HepG2 (cell line): Measurements from ENCODE around the gene NR5A2. TPM values are rescaled to one million over a fixed set of nuclear protein-coding genes. Genes with fewer than 3 reads are reported as not detected.

Experiments
- ATAC-seq: fragments of 200-7000 bp; cut with Tn5 transposase; 3 replicates; pipeline ENCODE4 v1.9.1; 2020; ENCODE audit warnings: mild to moderate bottlenecking, moderate library complexity
- BruUV-seq: library from RNA; stranded (reverse); fragments of 400-500 nt; replicated peaks from 2 replicates; lab custom pipeline; 2021; lab: Mats Ljungman, UMichigan
- CTCF ChIA-PET: fragments of 300-600 bp; formaldehyde crosslinking; extraction: SDS; loops from one replicate; lab custom pipeline; 2021; ENCODE audit warnings: low total read pairs, inconsistent platforms, low intra/inter-chr PET ratio; lab: Yijun Ruan, JAX
- POLR2A ChIA-PET: fragments of 350-600 bp; sonication (Branson Sonifier 250); formaldehyde crosslinking; loops from one replicate; lab custom pipeline; 2020; ENCODE audit warnings: antibody characterized with exemption, inconsistent platforms; lab: Yijun Ruan, JAX
- DNase-seq: peaks from one replicate; pipeline ENCODE4 v3.0.0-alpha.2; 2015; ENCODE audit warnings: low spot score
- FAIRE-seq: peaks from 3 replicates; lab custom pipeline; 2011; peaks lifted over from hg19 to GRCh38; lab: Jason Lieb, UNC
- H2AFZ ChIP-seq: one replicate; pipeline ENCODE4 v1.6.1; 2011; ENCODE audit warnings: low read length, inconsistent platforms
- H3K27ac ChIP-seq: fragments of 300-600 bp; 3 replicates; pipeline ENCODE4 v1.8.0; 2011; ENCODE audit warnings: mixed run types, mild to moderate bottlenecking, mixed read lengths, low read length, inconsistent platforms; ENCODE audit not compliant: insufficient read depth; ENCODE audit errors: extremely low read length
- H3K27me3 ChIP-seq, 2 experiments: fragments of 200-600 bp in 1 of 2; 2 replicates in 1 of 2; 3 replicates in 1 of 2; pipeline versions ENCODE4 v1.6.0 to v1.8.0; 2011; ENCODE audit warnings: low read length in 2 of 2, mild to moderate bottlenecking in 2 of 2, moderate library complexity in 2 of 2, inconsistent platforms in 1 of 2; ENCODE audit not compliant: insufficient read depth in 2 of 2, control insufficient read depth in 1 of 2
- H3K36me3 ChIP-seq, 2 experiments: fragments of 200-600 bp in 1 of 2; replicated peaks in 1 of 2; 2 replicates in 1 of 2; 3 replicates in 1 of 2; pipeline versions ENCODE4 v1.5.1 to v1.8.0; 2011; ENCODE audit warnings: low read length in 2 of 2, inconsistent platforms in 1 of 2; ENCODE audit not compliant: insufficient read depth in 2 of 2, control insufficient read depth in 1 of 2
- H3K4me1 ChIP-seq: 2 replicates; pipeline ENCODE4 v1.5.1; 2012; ENCODE audit warnings: low read length, inconsistent platforms; ENCODE audit not compliant: insufficient read depth
- H3K4me2 ChIP-seq: 2 replicates; pipeline ENCODE4 v1.6.0; 2011; ENCODE audit warnings: low read depth, low read length, inconsistent platforms
- H3K4me3 ChIP-seq, 3 experiments: fragments of 200-600 bp in 1 of 3; sonication (generic), shearing (Covaris generic) in 1 of 3; replicated peaks in 1 of 3; 2 replicates each; pipeline ENCODE4 v1.5.1; 2011 to 2016; ENCODE audit warnings: low read length in 3 of 3, inconsistent platforms in 2 of 3, low read depth in 2 of 3, mild to moderate bottlenecking in 2 of 3, control low read depth in 1 of 3, mixed read lengths in 1 of 3; ENCODE audit not compliant: insufficient read depth in 1 of 3
- H3K79me2 ChIP-seq: one replicate; pipeline ENCODE4 v1.6.1; 2011; ENCODE audit warnings: low read length, inconsistent platforms; ENCODE audit not compliant: insufficient read depth
- H3K9ac ChIP-seq: 2 replicates; pipeline ENCODE4 v1.6.0; 2011; ENCODE audit warnings: mild to moderate bottlenecking, low read depth, low read length, inconsistent platforms; ENCODE audit not compliant: insufficient read depth
- H3K9me3 ChIP-seq: 2 replicates; pipeline ENCODE4 v1.5.1; 2012; ENCODE audit warnings: mild to moderate bottlenecking, low read length
- H4K20me1 ChIP-seq: 2 replicates; pipeline ENCODE4 v1.6.0; 2011; ENCODE audit warnings: inconsistent platforms, mild to moderate bottlenecking, low read length, moderate library complexity; ENCODE audit not compliant: insufficient read depth
- AKAP8 ChIP-seq: sonication (generic); formaldehyde crosslinking; IDR thresholded peaks from 2 replicates; pipeline ENCODE4 v1.5.1; 2020; ENCODE audit warnings: mild to moderate bottlenecking, missing genetic modification reagents
- ELK4 ChIP-seq: sonication (generic); formaldehyde crosslinking; IDR thresholded peaks from 2 replicates; pipeline ENCODE4 v1.9.0; 2021; ENCODE audit warnings: missing genetic modification reagents, borderline replicate concordance
- HES4 ChIP-seq: sonication (generic); formaldehyde crosslinking; IDR thresholded peaks from 2 replicates; pipeline ENCODE4 v1.9.0; 2021; ENCODE audit warnings: mild to moderate bottlenecking, missing genetic modification reagents, borderline replicate concordance
- HNRNPUL1 ChIP-seq: fragments of 200-400 bp; formaldehyde crosslinking; IDR thresholded peaks from 2 replicates; pipeline ENCODE4 v1.6.1; 2017; ENCODE audit warnings: low read depth, mild to moderate bottlenecking, low read length, moderate library complexity
- KAT8 ChIP-seq: IDR thresholded peaks from 2 replicates; pipeline ENCODE4 v1.6.1; 2016; ENCODE audit warnings: missing genetic modification reagents, missing compliant biosample characterization
- PHF20 ChIP-seq: sonication (generic); formaldehyde crosslinking; IDR thresholded peaks from 2 replicates; pipeline ENCODE4 v1.5.0; 2020; ENCODE audit warnings: mild to moderate bottlenecking, missing genetic modification reagents
- SP1 ChIP-seq, 2 experiments: fragments of 450-650 bp in 1 of 2; sonication (generic) in 1 of 2; formaldehyde crosslinking in 1 of 2; IDR thresholded peaks; 2 replicates each; pipeline versions ENCODE4 v1.4.0 to v1.6.1; 2016 to 2020; ENCODE audit warnings: missing genetic modification reagents in 1 of 2
- SUZ12 ChIP-seq: fragments of 150-350 bp; IDR thresholded peaks from 2 replicates; pipeline ENCODE4 v1.6.1; 2014; ENCODE audit warnings: low read depth, low read length
- THAP7 ChIP-seq: sonication (generic); formaldehyde crosslinking; IDR thresholded peaks from 2 replicates; pipeline ENCODE4 v1.8.1; 2023; ENCODE audit warnings: mild to moderate bottlenecking, missing genetic modification reagents
- ZBTB1 ChIP-seq: sonication (generic); formaldehyde crosslinking; IDR thresholded peaks from 2 replicates; pipeline ENCODE4 v1.4.0; 2020; ENCODE audit warnings: missing genetic modification reagents, borderline replicate concordance
- ZBTB39 ChIP-seq: sonication (generic); formaldehyde crosslinking; IDR thresholded peaks from 2 replicates; pipeline ENCODE4 v1.5.0; 2020; ENCODE audit warnings: missing genetic modification reagents
- ZNF33A ChIP-seq: sonication (generic); formaldehyde crosslinking; IDR thresholded peaks from 2 replicates; pipeline ENCODE4 v1.5.1; 2020; ENCODE audit warnings: missing genetic modification reagents, mild to moderate bottlenecking, moderate library complexity, borderline replicate concordance
- ZNF550 ChIP-seq: sonication (generic); formaldehyde crosslinking; IDR thresholded peaks from 2 replicates; pipeline ENCODE4 v1.4.0; 2020; ENCODE audit warnings: mild to moderate bottlenecking, missing genetic modification reagents, borderline replicate concordance
- ZNF564 ChIP-seq: sonication (generic); formaldehyde crosslinking; IDR thresholded peaks from 2 replicates; pipeline ENCODE4 v1.8.1; 2023; ENCODE audit warnings: mild to moderate bottlenecking, missing genetic modification reagents
- WGBS: methylation state at CpG from one replicate; pipeline ENCODE4 v1.1.6; 2017; ENCODE audit warnings: low lambda C conversion rate; 5-methylcytosine and 5-hydroxymethylcytosine counted together
- in situ Hi-C: cut with HindIII; loops from 2 replicates; pipeline ENCODE4 v1.10.0; 2017; ENCODE audit warnings: low pct_unique_long_range_greater_than_20kb; ENCODE audit not compliant: extremely low pct_ligation_motif_present
- intact Hi-C: fragments of 100-400 bp; cut with micrococcal nuclease; formaldehyde crosslinking; loops from one replicate; pipeline ENCODE4 v1.10.0; 2022; ENCODE audit not compliant: unreplicated experiment
- polyA plus RNA-seq, 8 experiments: library from polyadenylated mRNA; depleted of rRNA in 3 of 8; stranded (reverse) in 7 of 8; unstranded in 1 of 8; fragments of >200 nt; fragmentation: Illumina TruSeq in 4 of 8; extraction: Trizol in 4 of 8; gene quantifications; 2 replicates each; pipeline versions ENCODE4 v1.2.1 to v1.2.3, GENCODE V29; 2011 to 2016; ENCODE audit warnings: low read depth in 4 of 8, missing spikeins in 1 of 8, mixed read lengths in 1 of 8; ENCODE audit not compliant: insufficient read depth in 1 of 8
- total RNA-seq, 5 experiments: library from RNA; depleted of rRNA; stranded (reverse); fragments of >200 nt; fragmentation: Illumina TruSeq; extraction: Trizol; gene quantifications; 2 replicates each; pipeline ENCODE4 v1.2.3, GENCODE V29; 2016; ENCODE audit warnings: low read depth in 1 of 5

The NR5A2 gene
- total and polyA plus RNA-seq, 2 of the 13 experiments (the other 11 are each of a cell fraction or from before 2014, with no cell fraction given): 0.24 to 2.8 TPM

- no peaks in the 10 kb centered on the region for H3K36me3 ChIP-seq
- H4K20me1 ChIP-seq: no peaks in the 10 kb centered on the region
- ATAC-seq (no peak), DNase-seq (no peak), FAIRE-seq (no peak)
- H3K79me2 ChIP-seq: no peaks in the 10 kb centered on the region
- peaks cover 2% of the 10 kb centered on the region; the same call in 1 of the 2 replicates for H3K4me1 ChIP-seq
- H2AFZ ChIP-seq: no peak overlapping the region
- intact Hi-C loops: loop anchor here (10.0 kb wide), 1 partner anchor 93 kb away; no protein-coding TSS in a partner anchor
- H3K4me3 ChIP-seq: no peak overlapping the region
- no peak overlapping the region for H3K4me2 ChIP-seq
- no peaks in the 10 kb centered on the region for H3K9me3 ChIP-seq
- TF ChIP-seq SP1 (IDR thresholded peaks at IDR 0.05): no peak
- no peak for TF ChIP-seq SP1 (CRISPR knock-in tag; IDR thresholded peaks at IDR 0.05)
- TF ChIP-seq ZBTB1 (CRISPR knock-in tag): no peak
- TF ChIP-seq, all 625 proteins: peak for 0
- H3K9ac ChIP-seq: no peak overlapping the region
- H3K27me3 ChIP-seq: peaks cover 0 to 8% of the 10 kb centered on the region in 2 experiments; a peak in 2 of 5 replicates
- POLR2A ChIA-PET: no interaction called here
- in situ Hi-C loops: no loop called here
- CTCF ChIA-PET: no interaction called here
- WGBS: 77% methylated on average over 5 of the region's 5 CpGs
- no peak overlapping the region for H3K27ac ChIP-seq
- no TSS peak for BruUV-seq
Observed at GRCh38 chr1:200048244-200048643, 20.7 kb downstream of the NR5A2 start.

- 54% methylated on average over 7 of the region's 7 CpGs for WGBS
- CTCF ChIA-PET: no interaction called here
Observed at GRCh38 chr1:200049810-200050209, 22.3 kb downstream of the NR5A2 start.

More at GRCh38 chr1:200049810-200050209, 22.3 kb downstream of the NR5A2 start:
- no peak for DNase-seq
- no peak overlapping the region for H3K4me3 ChIP-seq
- H4K20me1 ChIP-seq: no peaks in the 10 kb centered on the region
- H3K79me2 ChIP-seq: no peaks in the 10 kb centered on the region
- FAIRE-seq: no peak
- intact Hi-C loops: loop anchor here (10.0 kb wide), 1 partner anchor 95 kb away; no protein-coding TSS in a partner anchor
- POLR2A ChIA-PET: no interaction called here
- no TSS peak for BruUV-seq
- H3K27me3 ChIP-seq: no peaks in the 10 kb centered on the region
- H3K9me3 ChIP-seq: no peaks in the 10 kb centered on the region
- no peaks in the 10 kb centered on the region for H3K4me1 ChIP-seq
- H2AFZ ChIP-seq: no peak overlapping the region
- no peak overlapping the region for H3K27ac ChIP-seq
- in situ Hi-C loops: no loop called here
- H3K36me3 ChIP-seq: no peaks in the 10 kb centered on the region
- H3K4me2 ChIP-seq: no peak overlapping the region
- ATAC-seq: no peak
- no peak overlapping the region for H3K9ac ChIP-seq
- no peak for TF ChIP-seq AKAP8 (CRISPR knock-in tag)
- TF ChIP-seq SUZ12: no peak
- no peak for TF ChIP-seq ZBTB1 (CRISPR knock-in tag)
- no peak for TF ChIP-seq HNRNPUL1
- TF ChIP-seq KAT8 (CRISPR knock-in tag): no peak
- TF ChIP-seq ZNF33A (CRISPR knock-in tag): no peak
- TF ChIP-seq ZNF550: no peak
- TF ChIP-seq ZBTB39 (CRISPR knock-in tag): no peak
- no peak for TF ChIP-seq ZNF564 (CRISPR knock-in tag)
- TF ChIP-seq PHF20 (CRISPR knock-in tag): no peak
- TF ChIP-seq HES4 (CRISPR knock-in tag): no peak
- TF ChIP-seq ELK4 (CRISPR knock-in tag): no peak
- TF ChIP-seq THAP7 (CRISPR knock-in tag): no peak
